Measurements from ENCODE around the gene PAX5.

The PAX5 gene

DNA sequence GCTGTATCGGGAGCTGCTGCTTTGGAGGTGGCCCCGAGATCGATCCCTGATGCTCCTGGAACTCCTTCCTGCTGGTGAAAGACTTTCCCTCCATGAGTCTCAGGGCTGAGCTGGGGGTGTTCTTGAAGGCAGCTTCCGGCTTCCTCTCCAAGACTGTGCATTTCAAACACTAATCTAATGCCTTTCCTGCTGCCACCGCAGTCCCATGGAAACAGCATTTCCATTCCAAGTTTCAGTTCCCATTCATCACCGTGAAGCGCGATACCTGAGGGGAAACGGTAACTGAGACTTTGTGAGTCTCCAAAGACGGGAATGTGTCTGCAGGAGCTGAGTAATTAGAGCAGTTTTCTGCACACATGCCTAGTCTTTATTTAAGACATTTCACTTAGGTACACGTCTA is 230.1 kb downstream of the PAX5 start:
- DNase-seq (ENCODE audit: low spot score) = no peak

DNA sequence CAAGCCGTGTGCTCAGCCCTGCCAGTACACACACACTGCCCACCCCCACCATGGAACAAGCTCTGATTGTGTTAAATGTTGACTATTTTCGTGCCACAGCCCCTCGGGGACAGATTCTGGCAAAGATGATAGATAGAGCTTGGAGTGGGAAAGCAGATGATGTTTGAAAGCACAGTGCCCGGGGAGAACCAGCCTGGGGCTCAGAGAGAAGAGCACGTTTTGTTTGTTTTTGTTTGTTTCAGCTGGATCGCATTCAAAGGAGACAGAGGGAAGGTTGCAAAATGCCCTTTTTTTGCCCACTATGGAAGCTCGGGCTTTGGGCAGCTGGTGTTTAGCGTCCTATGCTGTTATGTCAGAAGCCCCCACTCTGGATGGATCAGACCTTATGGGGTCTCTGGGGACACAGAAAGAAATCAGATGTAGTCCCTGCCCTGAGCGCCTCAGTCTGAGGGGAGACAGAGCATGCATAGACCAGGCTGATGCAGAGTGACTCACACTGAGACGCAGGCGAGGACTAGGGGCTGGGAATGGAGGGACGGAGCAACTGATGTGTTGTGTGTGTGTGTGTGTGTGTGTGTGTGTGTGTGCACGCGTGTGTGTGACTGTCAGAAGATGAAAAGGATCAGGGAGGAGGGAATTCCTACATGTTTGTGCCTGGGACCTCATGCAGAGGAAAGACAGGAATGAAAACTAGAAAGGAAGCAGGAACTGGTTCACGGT is 231.7 kb downstream of the PAX5 start:
- no peak for DNase-seq (ENCODE audit: low spot score)

DNA sequence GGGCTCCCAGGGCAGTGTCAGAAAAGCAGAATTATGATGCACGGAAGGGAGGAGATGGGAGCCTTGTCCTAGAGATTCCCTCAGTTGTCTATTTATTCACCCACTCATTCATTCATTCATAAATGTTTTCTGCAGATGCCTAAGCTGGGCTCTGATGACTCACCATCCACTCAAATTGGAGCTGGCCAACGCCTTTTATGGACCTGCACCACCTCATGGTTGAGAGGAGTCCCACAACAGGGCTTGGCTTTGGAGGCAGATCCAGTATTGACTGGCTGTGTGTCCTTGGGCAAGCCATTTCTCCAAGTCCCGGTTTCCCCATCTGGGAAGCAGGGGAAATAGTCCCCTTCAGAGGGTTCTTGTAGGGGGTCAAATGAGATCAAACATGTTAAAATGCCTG is 233.6 kb downstream of the PAX5 start:
- DNase-seq (ENCODE audit: low spot score) = no peak

DNA sequence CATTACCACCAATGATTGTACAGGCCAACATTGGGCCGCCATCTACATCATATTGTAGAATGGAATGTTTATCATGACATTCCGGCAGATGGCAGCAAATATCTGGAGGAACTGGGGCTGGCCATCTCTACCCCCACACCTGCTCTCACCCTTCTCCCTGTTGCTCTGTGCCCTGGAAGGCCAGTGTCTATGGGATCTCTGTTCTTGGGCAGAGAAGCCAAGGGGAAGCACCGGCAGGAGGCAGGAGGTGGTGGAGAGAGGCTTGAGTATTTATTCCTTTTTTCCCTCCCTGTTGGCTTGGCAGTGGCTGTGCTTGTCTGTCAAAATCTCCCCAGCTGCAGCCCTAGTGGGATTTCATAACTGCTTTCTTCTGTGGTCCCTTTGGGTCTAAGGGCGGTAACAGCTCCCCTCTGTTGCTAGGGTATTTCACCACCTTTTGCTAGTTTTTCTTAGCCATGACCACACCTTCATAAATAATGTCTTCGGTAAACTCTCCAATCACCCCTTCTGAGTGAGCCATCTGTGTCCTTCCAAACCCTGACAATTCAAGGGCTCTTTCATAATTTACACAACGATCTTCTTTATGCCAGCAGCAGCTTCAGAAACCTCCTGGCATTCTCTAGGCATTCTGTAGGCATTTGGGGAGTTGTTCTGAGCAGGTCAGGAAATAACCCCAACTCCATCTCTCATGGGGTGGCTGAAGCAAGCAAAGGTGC is 235.6 kb downstream of the PAX5 start:
- DNase-seq (ENCODE audit: low spot score) = no peak

DNA sequence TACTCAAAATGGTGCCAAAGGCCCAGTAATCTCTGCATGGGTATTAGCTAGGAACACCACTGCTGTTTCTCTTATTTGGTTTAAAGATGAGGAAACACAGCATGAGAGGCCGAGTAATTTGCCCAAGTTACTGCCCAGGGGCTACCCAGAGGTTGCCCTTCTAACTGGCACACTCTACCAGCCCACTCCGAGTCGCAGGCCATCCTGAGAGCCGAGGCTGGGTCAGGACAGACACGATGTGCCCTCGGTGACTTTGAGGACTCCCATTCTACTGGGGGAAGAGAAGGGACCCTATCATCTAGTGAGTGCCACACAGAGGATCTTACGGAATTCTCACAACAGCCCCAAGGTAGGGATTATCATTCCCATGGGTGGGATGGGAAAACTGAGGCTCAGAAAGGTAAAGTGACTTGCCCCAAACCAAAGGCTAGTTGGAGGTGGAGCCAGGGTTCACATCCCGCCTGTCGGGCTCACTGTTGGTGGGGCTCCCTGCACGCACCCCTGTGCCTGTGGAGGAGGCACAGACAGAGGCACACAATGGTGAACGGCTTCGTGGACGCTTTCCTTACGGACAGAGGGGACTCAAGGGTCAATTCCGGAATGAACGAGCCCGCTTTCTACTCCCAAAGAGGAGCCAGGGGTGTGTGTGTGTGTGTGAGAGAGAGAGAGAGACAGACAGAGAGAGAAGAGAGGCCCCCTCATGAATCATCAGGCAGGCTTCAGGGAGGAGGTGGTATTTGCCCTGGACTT is 236.4 kb downstream of the PAX5 start:
- DNase-seq (ENCODE audit: low spot score) = no peak

DNA sequence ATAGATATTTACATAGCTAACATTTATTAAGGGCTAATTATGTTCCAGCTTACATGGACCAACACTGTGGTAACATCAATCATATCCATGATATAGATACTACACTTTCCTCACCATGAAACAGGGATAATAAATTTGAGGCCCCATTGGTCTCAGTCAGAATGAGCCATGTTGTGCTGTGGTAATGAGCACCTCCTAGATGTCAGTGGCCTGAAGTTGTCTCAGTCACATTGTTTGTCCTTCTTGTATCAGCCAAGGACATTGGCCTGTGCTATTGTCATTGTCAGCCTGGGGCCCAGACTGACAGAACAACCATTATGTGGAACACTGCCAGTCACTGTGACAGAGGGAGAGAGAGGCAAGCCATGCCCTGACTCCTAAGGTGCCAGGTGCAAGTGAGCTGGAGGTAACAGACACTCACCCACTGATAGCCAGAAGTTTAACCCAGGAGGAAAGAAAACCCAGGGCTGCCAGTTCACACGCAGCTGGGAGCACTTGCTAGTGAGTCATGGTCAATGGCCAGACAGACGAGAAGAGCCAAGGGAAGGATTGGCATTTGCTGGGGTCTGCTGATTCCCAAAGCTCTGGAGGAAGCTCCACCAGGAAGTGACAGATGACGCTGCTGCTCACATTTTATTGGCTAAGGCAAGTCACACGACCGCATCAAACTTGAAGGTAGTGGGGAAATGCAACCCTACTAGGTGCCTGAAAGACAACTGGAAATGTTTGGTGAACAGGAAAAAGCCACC is 237.2 kb downstream of the PAX5 start:
- DNase-seq (ENCODE audit: low spot score) = no peak

DNA sequence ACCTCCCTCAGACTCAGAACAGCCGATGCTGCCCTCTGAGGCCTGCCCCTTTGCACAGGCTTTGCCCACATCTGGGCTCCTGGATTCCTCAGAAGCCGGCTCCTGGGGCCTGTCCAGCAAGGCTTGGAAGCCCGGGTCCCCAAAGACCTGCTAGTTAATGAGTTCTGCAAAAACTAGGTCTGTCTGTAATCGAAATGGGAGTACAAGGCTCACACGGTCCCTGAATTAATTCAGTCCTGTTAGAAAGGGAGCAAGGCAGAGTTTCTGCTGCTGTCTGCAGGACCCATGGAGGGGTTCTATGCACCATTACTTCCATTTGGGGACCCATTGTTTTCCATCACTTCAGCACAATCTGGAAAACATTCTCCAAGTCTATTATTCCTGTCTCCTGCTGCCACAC is 239.6 kb downstream of the PAX5 start:
- DNase-seq (ENCODE audit: low spot score) = no peak

DNA sequence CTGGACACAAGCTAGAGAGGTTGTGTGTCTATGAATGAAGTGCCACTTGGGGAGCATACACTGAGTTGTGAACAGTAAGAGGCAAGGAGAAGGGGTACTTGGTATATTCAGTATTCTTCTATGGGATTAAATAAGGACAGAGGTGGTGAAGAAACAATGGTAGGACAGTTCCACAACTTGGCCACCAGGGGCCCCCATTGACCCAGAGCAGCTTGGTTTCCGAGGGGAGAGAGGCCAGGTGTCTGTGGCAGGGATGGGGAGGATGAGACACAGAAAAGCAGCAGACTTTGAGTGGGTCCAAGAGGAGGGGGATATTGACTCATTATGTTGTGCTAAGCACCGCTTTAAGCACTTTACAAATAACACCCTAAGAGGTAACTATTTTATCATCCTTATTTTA is 240.8 kb downstream of the PAX5 start:
- no peak for DNase-seq (ENCODE audit: low spot score)

DNA sequence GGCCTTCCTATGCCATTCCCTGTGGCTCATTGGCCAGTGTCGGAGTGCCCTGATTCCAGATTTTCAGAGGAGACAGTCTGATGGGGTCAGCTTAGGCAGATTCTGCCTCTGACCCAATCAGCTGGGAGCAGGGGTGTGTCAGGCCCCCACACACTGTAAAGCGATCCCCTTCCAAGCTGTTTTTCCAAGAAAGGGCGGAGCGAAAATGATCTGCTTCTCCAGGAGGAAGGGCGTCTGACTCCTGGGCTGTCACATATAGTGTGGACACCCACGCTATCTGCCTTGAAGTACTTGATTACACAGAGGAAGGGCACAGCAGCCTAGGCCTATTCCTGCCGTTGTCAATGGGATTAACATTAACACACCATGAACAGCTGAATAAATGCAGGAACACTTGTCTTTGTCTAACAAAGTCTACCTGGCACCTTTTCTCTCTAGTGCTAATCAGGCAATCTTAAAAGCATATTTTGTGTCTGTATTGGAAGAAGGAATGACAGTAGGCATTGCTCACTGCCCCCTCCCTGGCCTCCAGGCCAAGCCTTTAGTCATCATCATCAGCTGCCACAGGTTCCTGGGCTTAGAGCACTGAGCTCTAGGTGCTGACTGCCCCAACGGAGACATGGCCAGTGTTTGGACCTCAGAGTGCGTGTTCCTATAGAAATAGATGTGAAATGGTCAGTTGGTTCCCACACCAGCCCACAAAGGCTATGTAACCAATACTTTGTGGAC is 242.7 kb downstream of the PAX5 start:
- DNase-seq (ENCODE audit: low spot score) = no peak

DNA sequence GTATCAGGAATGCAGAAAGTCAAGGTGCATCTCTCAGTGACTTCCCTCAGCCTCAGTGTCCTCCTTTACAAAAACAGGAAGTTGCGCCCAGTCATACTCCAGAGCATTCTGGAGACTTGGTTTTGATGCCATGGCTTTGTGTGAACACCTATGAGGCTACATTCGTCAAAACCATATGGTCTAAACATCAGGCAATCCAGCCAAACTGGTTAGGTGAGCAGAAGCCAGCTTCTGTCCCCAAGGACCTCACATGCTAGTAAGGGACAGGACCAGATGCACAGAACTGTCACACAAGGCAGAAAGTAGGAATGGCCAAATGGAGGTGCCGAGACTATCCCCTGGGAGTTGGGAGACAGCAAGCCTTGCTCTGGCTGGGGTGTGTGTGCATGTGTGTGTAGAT is 244.2 kb downstream of the PAX5 start:
- no peak for DNase-seq (ENCODE audit: low spot score)

DNA sequence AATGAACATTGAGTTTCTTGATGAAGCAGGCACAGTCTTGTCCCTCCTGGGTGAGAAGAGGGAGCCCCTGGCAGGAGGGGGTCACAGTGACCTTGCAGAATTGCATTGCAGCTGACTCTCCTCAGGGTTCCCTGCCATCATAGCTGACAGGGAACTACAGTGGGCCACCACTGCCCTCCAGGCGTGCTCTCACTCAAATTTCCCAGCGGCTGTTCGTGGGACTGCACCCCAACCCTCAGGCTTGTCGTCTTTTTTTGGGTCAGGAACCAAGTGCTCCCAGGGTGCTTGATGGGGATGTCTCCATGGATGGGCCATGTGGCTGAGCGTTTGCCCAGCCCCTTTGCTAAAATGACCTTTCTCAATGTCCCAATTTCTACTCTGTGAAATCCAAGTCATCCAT is 245.5 kb downstream of the PAX5 start:
- no peak for DNase-seq (ENCODE audit: low spot score)

DNA sequence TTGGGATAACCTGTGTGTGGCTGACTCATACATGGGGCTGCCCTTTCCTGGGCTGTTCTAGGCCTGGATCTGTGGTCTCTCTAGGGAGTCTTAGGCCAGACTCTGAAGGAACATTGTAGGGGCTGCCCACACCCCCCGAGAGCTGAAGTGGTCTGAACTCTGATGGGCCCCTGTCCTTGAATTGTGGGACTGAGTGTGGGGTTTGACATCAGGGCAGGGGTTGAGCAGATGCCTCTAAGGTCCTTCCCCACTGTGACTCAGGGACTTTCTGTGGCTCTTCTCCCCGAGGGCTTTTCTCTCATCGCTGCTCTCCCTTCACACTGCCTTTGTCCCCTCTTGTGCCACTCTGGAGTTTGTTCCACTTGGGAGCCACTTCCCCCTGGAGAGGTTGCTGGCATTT is 246.4 kb downstream of the PAX5 start:
- DNase-seq (ENCODE audit: low spot score) = no peak

Data from ecto neural progenitor cell (in vitro differentiated cells).